ENCODE results near the gene LRP1-AS.

The LRP1-AS gene

DNA sequence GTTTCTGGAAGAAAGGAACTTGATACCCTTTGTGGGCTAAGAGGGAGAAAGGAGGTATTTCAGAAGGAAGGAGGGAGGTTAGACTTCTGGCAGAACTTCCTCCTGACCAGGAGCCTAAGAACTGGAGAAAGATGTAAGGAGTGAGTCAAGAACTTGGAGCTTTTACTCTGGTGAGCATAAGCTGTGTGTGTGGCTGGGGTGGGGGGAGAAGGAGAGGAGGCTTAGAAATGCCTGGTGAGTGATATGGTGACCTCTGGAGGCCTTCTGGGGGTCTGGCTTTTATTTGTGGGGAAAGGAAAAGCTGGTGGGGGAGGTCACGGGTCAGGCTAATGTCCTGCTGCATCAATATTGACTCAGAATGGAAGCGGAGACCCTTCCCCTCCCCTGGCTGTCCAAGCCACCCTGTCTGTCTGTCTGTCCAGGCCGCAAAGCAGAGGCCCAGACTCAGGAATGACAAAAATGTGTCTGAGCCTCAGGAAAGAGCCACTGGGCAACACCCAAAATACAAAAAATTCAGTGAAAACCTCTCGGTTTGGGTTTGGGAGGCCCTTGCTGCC lies 14.3 kb downstream of the LRP1-AS start:
- TF ChIP-seq FOXP2 (optimal IDR thresholded peaks at IDR 0.05; ENCODE audit: borderline replicate concordance, extremely low read depth, extremely low read length, insufficient read depth), result no peak
- TF ChIP-seq POLR2AphosphoS5 (IDR thresholded peaks at IDR 0.05; ENCODE audit: low read depth, low read length), result no peak

- no peak for TF ChIP-seq SIN3A (IDR thresholded peaks at IDR 0.05; ENCODE audit: borderline replicate concordance, insufficient read depth, low read length)
- no peak for TF ChIP-seq POLR2AphosphoS5 (IDR thresholded peaks at IDR 0.05; ENCODE audit: low read depth, low read length)
These were observed 15.3 kb downstream of the LRP1-AS start for GRCh38 chr12:57131896-57132744.

DNA sequence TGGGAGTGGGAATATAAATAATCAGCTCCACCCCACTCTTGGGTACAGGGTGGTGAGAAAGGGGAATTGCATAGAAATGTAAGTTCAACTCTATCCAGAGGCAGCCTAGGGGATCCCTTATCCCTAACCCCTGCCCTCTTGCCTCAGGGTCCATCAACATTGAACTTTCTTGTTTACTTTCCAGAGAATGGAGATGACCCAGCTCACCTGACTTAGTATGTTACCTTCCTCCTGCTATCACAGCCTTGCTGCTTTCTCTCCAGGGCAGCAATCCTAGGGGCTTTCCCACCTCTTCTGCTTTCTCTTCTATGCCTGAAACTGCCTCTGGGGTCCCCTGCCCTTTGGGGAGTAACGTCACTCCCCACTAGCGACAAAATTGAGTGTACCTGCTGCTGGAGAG lies 16.5 kb downstream of the LRP1-AS start:
- TF ChIP-seq POLR2AphosphoS5 (IDR thresholded peaks at IDR 0.05; ENCODE audit: low read depth, low read length) (no peak), SIN3A (IDR thresholded peaks at IDR 0.05; ENCODE audit: borderline replicate concordance, insufficient read depth, low read length) (no peak), FOXP2 (optimal IDR thresholded peaks at IDR 0.05; ENCODE audit: borderline replicate concordance, extremely low read depth, extremely low read length, insufficient read depth) (no peak), TAF1 (IDR thresholded peaks at IDR 0.05; ENCODE audit: borderline replicate concordance, insufficient read depth, low read length) (no peak)
- TF ChIP-seq, protein P1, sequence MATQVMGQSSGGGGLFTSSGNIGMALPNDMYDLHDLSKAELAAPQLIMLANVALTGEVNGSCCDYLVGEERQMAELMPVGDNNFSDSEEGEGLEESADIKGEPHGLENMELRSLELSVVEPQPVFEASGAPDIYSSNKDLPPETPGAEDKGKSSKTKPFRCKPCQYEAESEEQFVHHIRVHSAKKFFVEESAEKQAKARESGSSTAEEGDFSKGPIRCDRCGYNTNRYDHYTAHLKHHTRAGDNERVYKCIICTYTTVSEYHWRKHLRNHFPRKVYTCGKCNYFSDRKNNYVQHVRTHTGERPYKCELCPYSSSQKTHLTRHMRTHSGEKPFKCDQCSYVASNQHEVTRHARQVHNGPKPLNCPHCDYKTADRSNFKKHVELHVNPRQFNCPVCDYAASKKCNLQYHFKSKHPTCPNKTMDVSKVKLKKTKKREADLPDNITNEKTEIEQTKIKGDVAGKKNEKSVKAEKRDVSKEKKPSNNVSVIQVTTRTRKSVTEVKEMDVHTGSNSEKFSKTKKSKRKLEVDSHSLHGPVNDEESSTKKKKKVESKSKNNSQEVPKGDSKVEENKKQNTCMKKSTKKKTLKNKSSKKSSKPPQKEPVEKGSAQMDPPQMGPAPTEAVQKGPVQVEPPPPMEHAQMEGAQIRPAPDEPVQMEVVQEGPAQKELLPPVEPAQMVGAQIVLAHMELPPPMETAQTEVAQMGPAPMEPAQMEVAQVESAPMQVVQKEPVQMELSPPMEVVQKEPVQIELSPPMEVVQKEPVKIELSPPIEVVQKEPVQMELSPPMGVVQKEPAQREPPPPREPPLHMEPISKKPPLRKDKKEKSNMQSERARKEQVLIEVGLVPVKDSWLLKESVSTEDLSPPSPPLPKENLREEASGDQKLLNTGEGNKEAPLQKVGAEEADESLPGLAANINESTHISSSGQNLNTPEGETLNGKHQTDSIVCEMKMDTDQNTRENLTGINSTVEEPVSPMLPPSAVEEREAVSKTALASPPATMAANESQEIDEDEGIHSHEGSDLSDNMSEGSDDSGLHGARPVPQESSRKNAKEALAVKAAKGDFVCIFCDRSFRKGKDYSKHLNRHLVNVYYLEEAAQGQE (IDR thresholded peaks at IDR 0.05; ENCODE audit: insufficient read depth in 1 of 2, low read depth in 2 of 2, low read length in 2 of 2), result no peak

DNA sequence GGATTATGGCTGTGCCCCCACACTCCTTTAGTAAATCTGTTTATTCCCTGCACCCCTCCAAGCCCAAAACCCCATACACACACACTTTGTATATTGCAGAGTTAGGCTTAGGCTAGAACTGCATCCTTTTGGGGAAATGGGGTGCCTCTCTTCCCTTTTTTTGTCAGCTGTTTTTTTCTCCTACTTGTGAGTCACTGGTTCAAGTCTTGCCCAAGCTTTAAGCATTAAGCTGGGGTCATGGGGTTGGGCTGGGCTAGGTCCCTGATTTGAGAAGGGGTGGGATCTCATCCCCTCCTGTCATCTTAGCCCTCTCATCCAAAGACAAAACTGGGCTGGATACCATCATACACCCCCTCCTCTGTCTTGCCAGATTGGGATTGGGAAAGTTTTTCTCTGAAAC lies 17.5 kb downstream of the LRP1-AS start:
- TF ChIP-seq FOXP2 (optimal IDR thresholded peaks at IDR 0.05; ENCODE audit: borderline replicate concordance, extremely low read depth, extremely low read length, insufficient read depth), result no peak
- no peak for TF ChIP-seq SIN3A (IDR thresholded peaks at IDR 0.05; ENCODE audit: borderline replicate concordance, insufficient read depth, low read length)
- TF ChIP-seq, protein P1 (IDR thresholded peaks at IDR 0.05; ENCODE audit: insufficient read depth in 1 of 2, low read depth in 2 of 2, low read length in 2 of 2), result no peak
- no peak for TF ChIP-seq POLR2AphosphoS5 (IDR thresholded peaks at IDR 0.05; ENCODE audit: low read depth, low read length)
- no peak for TF ChIP-seq TAF1 (IDR thresholded peaks at IDR 0.05; ENCODE audit: borderline replicate concordance, insufficient read depth, low read length)

- TF ChIP-seq, protein P1 (IDR thresholded peaks at IDR 0.05; ENCODE audit: insufficient read depth in 1 of 2, low read depth in 2 of 2, low read length in 2 of 2), result no peak
- TF ChIP-seq SIN3A (IDR thresholded peaks at IDR 0.05; ENCODE audit: borderline replicate concordance, insufficient read depth, low read length) (no peak), POLR2AphosphoS5 (IDR thresholded peaks at IDR 0.05; ENCODE audit: low read depth, low read length) (no peak)
These were observed 18.0 kb downstream of the LRP1-AS start for GRCh38 chr12:57129321-57129842.

GRCh38 chr12:57128519-57129247 lies 18.7 kb downstream of the LRP1-AS start:
- TF ChIP-seq SIN3A (IDR thresholded peaks at IDR 0.05; ENCODE audit: borderline replicate concordance, insufficient read depth, low read length), result no peak
- TF ChIP-seq POLR2AphosphoS5 (IDR thresholded peaks at IDR 0.05; ENCODE audit: low read depth, low read length), result no peak
- TF ChIP-seq, protein P1 (IDR thresholded peaks at IDR 0.05; ENCODE audit: insufficient read depth in 1 of 2, low read depth in 2 of 2, low read length in 2 of 2), result no peak
- TF ChIP-seq FOXP2 (optimal IDR thresholded peaks at IDR 0.05; ENCODE audit: borderline replicate concordance, extremely low read depth, extremely low read length, insufficient read depth), result no peak
- TF ChIP-seq TAF1 (IDR thresholded peaks at IDR 0.05; ENCODE audit: borderline replicate concordance, insufficient read depth, low read length), result no peak

Data from PFSK-1 (cell line).